Bronchial epithelial cell (primary cell): ENCODE measurements around the gene WDR1. TPM values are rescaled to one million over a fixed set of nuclear protein-coding genes. Genes with fewer than 3 reads are reported as not detected.

Experiments used
- DNase-seq: peaks from one replicate; pipeline ENCODE4 v3.0.0-alpha.2; 2010; ENCODE audit warnings: low read depth
- FAIRE-seq: peaks from 2 replicates; lab custom pipeline; 2011; peaks lifted over from hg19 to GRCh38; lab: Jason Lieb, UNC
- H3K27me3 ChIP-seq: 2 replicates; pipeline ENCODE4 v1.5.1; 2011; ENCODE audit warnings: low read length; ENCODE audit not compliant: control insufficient read depth, insufficient read depth
- H3K36me3 ChIP-seq: 2 replicates; pipeline ENCODE4 v1.5.1; 2011; ENCODE audit warnings: low read length; ENCODE audit not compliant: control insufficient read depth, insufficient read depth
- H3K4me3 ChIP-seq: 2 replicates; pipeline ENCODE4 v1.5.1; 2011; ENCODE audit warnings: mild to moderate bottlenecking, low read depth, low read length, control low read depth
- CTCF ChIP-seq: IDR thresholded peaks from 2 replicates; pipeline ENCODE4 v1.5.1; 2011; ENCODE audit warnings: mild to moderate bottlenecking, moderate library complexity, low read length, control low read depth, inconsistent platforms; ENCODE audit not compliant: insufficient read depth, severe bottlenecking
- total RNA-seq: library from RNA; depleted of rRNA; stranded (reverse); fragments of >200 nt; gene quantifications from 2 replicates; pipeline ENCODE4 v1.2.1, GENCODE V29; 2014

Gene WDR1
- total RNA-seq, 1 donor from 2014 or later = 290 TPM

GRCh38 chr4:10088135-10089010 is 28.2 kb downstream of the WDR1 start:
- Histone ChIP-seq H3K36me3 (peaks cover 81% of the 10 kb centered on the region), H3K27me3 (no peaks in the 10 kb centered on the region), H3K4me3 (no peak overlapping the region)
- FAIRE-seq (peak; percentile 98), DNase-seq (peak; percentile 84)
- no peak for TF ChIP-seq CTCF

- Histone ChIP-seq H3K27me3 (no peaks in the 10 kb centered on the region), H3K4me3 (no peak overlapping the region), H3K36me3 (peaks cover 81% of the 10 kb centered on the region)
- FAIRE-seq = no peak
- DNase-seq = no peak
- no peak for TF ChIP-seq CTCF
Measured at GRCh38 chr4:10087152-10087791, 29.3 kb downstream of the WDR1 start.

GRCh38 chr4:10086506-10087120 is 30.0 kb downstream of the WDR1 start:
- H3K36me3 ChIP-seq = peaks cover 81% of the 10 kb centered on the region
- FAIRE-seq (no peak), DNase-seq (no peak)
- H3K27me3 ChIP-seq = no peaks in the 10 kb centered on the region
- TF ChIP-seq CTCF = no peak
- no peak overlapping the region for H3K4me3 ChIP-seq

- H3K4me3 ChIP-seq = no peak overlapping the region
- FAIRE-seq (no peak), DNase-seq (no peak)
- no peak for TF ChIP-seq CTCF
- peaks cover 79% of the 10 kb centered on the region for H3K36me3 ChIP-seq
- no peaks in the 10 kb centered on the region for H3K27me3 ChIP-seq
Measured at GRCh38 chr4:10085828-10086505, 30.6 kb downstream of the WDR1 start.

- Histone ChIP-seq H3K27me3 (no peaks in the 10 kb centered on the region), H3K36me3 (peaks cover 78% of the 10 kb centered on the region), H3K4me3 (no peak overlapping the region)
- FAIRE-seq (peak; percentile 66), DNase-seq (no peak)
- no peak for TF ChIP-seq CTCF
Measured at GRCh38 chr4:10085386-10085785, 31.2 kb downstream of the WDR1 start.
